GM12878 (cell line): ENCODE data around the gene ZNF543. TPM values are rescaled to one million over a fixed set of nuclear protein-coding genes. Genes with fewer than 3 reads are reported as not detected.

Experiments used
- ATAC-seq: fragments of 200-7000 bp; cut with Tn5 transposase; 3 replicates; pipeline ENCODE4 v1.9.1; 2020; ENCODE audit warnings: mild to moderate bottlenecking, moderate library complexity
- BruUV-seq: library from RNA; stranded (reverse); fragments of 400-500 nt; replicated peaks from 2 replicates; lab custom pipeline; 2021; lab: Mats Ljungman, UMichigan
- CTCF ChIA-PET: fragments of 300-600 bp; sonication (Branson Sonifier 250); formaldehyde crosslinking; extraction: SDS; loops from one replicate; lab custom pipeline; 2021; ENCODE audit warnings: inconsistent platforms; lab: Yijun Ruan, JAX
- POLR2A ChIA-PET: fragments of 350-600 bp; formaldehyde crosslinking; extraction: SDS; loops from one replicate; lab custom pipeline; 2021; ENCODE audit warnings: inconsistent platforms; lab: Charles Lee
- RAD21 ChIA-PET: fragments of 300-600 bp; sonication (Branson Sonifier 250); formaldehyde crosslinking; loops from one replicate; lab custom pipeline; 2023; ENCODE audit warnings: antibody characterized with exemption; ENCODE audit not compliant: unreplicated experiment; lab: Charles Lee
- SMC1A ChIA-PET: fragments of 300-600 bp; sonication (Branson Sonifier 250); formaldehyde crosslinking; loops from one replicate; lab custom pipeline; 2023; ENCODE audit not compliant: unreplicated experiment, uncharacterized antibody; lab: Charles Lee
- DNase-seq: peaks from one replicate; pipeline ENCODE4 v3.0.0-alpha.2; 2011; ENCODE audit warnings: low read depth, low spot score
- FAIRE-seq: peaks from 3 replicates; lab custom pipeline; 2011; peaks lifted over from hg19 to GRCh38; lab: Jason Lieb, UNC
- H2AFZ ChIP-seq: 2 replicates; pipeline ENCODE4 v1.6.0; 2011; ENCODE audit warnings: low read depth, low read length, control low read depth; ENCODE audit not compliant: control insufficient read depth
- H3K27ac ChIP-seq: 2 replicates; pipeline ENCODE4 v1.5.1; 2011; ENCODE audit warnings: control low read depth; ENCODE audit not compliant: control insufficient read depth, insufficient read depth
- H3K27me3 ChIP-seq, 2 experiments: replicated peaks in 1 of 2; 2 replicates each; pipeline versions ENCODE4 v1.6.0 to v1.6.1; 2011; ENCODE audit warnings: low read length in 1 of 2; ENCODE audit not compliant: control insufficient read depth in 2 of 2, insufficient read depth in 2 of 2
- H3K36me3 ChIP-seq, 2 experiments: 2 replicates each; pipeline ENCODE4 v1.5.1; 2011; ENCODE audit warnings: low read length in 1 of 2; ENCODE audit not compliant: control insufficient read depth in 2 of 2, insufficient read depth in 2 of 2
- H3K4me1 ChIP-seq: 2 replicates; pipeline ENCODE4 v1.6.1; 2011; ENCODE audit warnings: mild to moderate bottlenecking, low read length, moderate library complexity, mixed read lengths; ENCODE audit not compliant: control insufficient read depth, insufficient read depth
- H3K4me2 ChIP-seq: 2 replicates; pipeline ENCODE4 v1.6.0; 2011; ENCODE audit warnings: control low read depth; ENCODE audit not compliant: control insufficient read depth, insufficient read depth
- H3K4me3 ChIP-seq: fragments of 200-600 bp; sonication (generic); 2 replicates; pipeline ENCODE4 v1.5.1; 2016
- H3K79me2 ChIP-seq: 2 replicates; pipeline ENCODE4 v1.6.0; 2011; ENCODE audit warnings: low read length; ENCODE audit not compliant: control insufficient read depth, insufficient read depth
- H3K9ac ChIP-seq: 2 replicates; pipeline ENCODE4 v1.8.0; 2011; ENCODE audit warnings: low read length, control low read depth, mixed read lengths; ENCODE audit not compliant: control insufficient read depth, insufficient read depth
- H3K9me3 ChIP-seq: replicated peaks from 3 replicates; pipeline ENCODE4 v1.5.1; 2011; ENCODE audit warnings: mild to moderate bottlenecking, low read length; ENCODE audit not compliant: control insufficient read depth, insufficient read depth
- H4K20me1 ChIP-seq: 2 replicates; pipeline ENCODE4 v1.6.0; 2011; ENCODE audit not compliant: control insufficient read depth, insufficient read depth
- CHD4 ChIP-seq: fragments of 200-600 bp; sonication (generic); IDR thresholded peaks from 2 replicates; pipeline ENCODE4 v1.6.1; 2016; ENCODE audit warnings: mild to moderate bottlenecking
- HCFC1 ChIP-seq: fragments of 150-350 bp; IDR thresholded peaks from 2 replicates; pipeline ENCODE4 v1.6.1; 2014; ENCODE audit warnings: low read length
- HDAC6 ChIP-seq: fragments of 200-600 bp; sonication (generic); IDR thresholded peaks from one replicate; pipeline ENCODE4 v1.8.0; 2017; ENCODE audit warnings: antibody characterized with exemption; ENCODE audit not compliant: unreplicated experiment
- IKZF2 ChIP-seq, 2 experiments: fragments of 450-650 bp; IDR thresholded peaks; 2 replicates each; pipeline ENCODE4 v1.6.1; 2017; ENCODE audit warnings: mild to moderate bottlenecking in 2 of 2, moderate library complexity in 2 of 2
- JUND ChIP-seq: IDR thresholded peaks from 2 replicates; pipeline ENCODE4 v1.6.1; 2012; ENCODE audit warnings: low read depth, mild to moderate bottlenecking, low read length, improper control_type of control experiment, moderate library complexity
- LARP7 ChIP-seq: fragments of 450-650 bp; IDR thresholded peaks from 2 replicates; pipeline ENCODE4 v1.6.1; 2017; ENCODE audit warnings: mild to moderate bottlenecking
- MYC ChIP-seq: IDR thresholded peaks from 2 replicates; pipeline ENCODE4 v1.6.1; 2011; ENCODE audit warnings: mild to moderate bottlenecking, low read length, moderate library complexity, inconsistent platforms; ENCODE audit not compliant: insufficient read depth, insufficient replicate concordance, insufficient read length, severe bottlenecking
- TCF12 ChIP-seq: IDR thresholded peaks from 2 replicates; pipeline ENCODE4 v1.6.1; 2011; ENCODE audit warnings: low read depth, mild to moderate bottlenecking, low read length
- ZNF24 ChIP-seq: fragments of 450-650 bp; IDR thresholded peaks from 2 replicates; pipeline ENCODE4 v1.6.1; 2017; ENCODE audit warnings: antibody characterized with exemption, mild to moderate bottlenecking
- ZNF622 ChIP-seq: fragments of 450-650 bp; IDR thresholded peaks from 2 replicates; pipeline ENCODE4 v1.6.1; 2017; ENCODE audit warnings: mild to moderate bottlenecking, inconsistent platforms
- WGBS: methylation state at CpG from one replicate; pipeline ENCODE4 v1.1.6; 2016; ENCODE audit warnings: low lambda C conversion rate; ENCODE audit not compliant: insufficient replicate concordance, insufficient coverage; ENCODE audit errors: missing lambda C conversion rate; 5-methylcytosine and 5-hydroxymethylcytosine counted together
- in situ Hi-C: fragments of 300-500 bp; cut with MboI; formaldehyde crosslinking; loops from 9 replicates; pipeline ENCODE4 v1.14.3; 2018; ENCODE audit warnings: mixed read lengths
- intact Hi-C: fragments of 100-400 bp; cut with micrococcal nuclease; formaldehyde crosslinking; loops from one replicate; pipeline ENCODE4 v1.14.2; 2022; ENCODE audit not compliant: unreplicated experiment
- polyA plus RNA-seq, 11 experiments: library from polyadenylated mRNA; depleted of rRNA in 4 of 11; unstranded in 6 of 11; stranded (reverse) in 5 of 11; fragments of >200 nt; fragmentation: Nextera tagmentation in 4 of 11; fragmentation: Illumina TruSeq in 1 of 11; extraction: Ambion mirVana in 4 of 11; extraction: Trizol in 1 of 11; gene quantifications; 1 replicate in 1 of 11; 2 replicates in 10 of 11; pipeline versions ENCODE4 v1.2.1 to v1.2.3, GENCODE V29; 2011 to 2016; ENCODE audit warnings: inconsistent platforms in 2 of 11, missing spikeins in 2 of 11, low read depth in 1 of 11
- total RNA-seq, 4 experiments: library from RNA; depleted of rRNA in 3 of 4; stranded (reverse); fragments of >200 nt in 3 of 4; fragmentation: Illumina TruSeq in 1 of 4; extraction: Trizol in 1 of 4; gene quantifications; 2 replicates each; pipeline versions ENCODE4 v1.2.1 to v1.2.3, GENCODE V29; 2013 to 2021
- TF ChIP-seq, protein P1 (sequence below): fragments of 450-650 bp; IDR thresholded peaks from 2 replicates; pipeline ENCODE4 v1.6.1; 2018; ENCODE audit warnings: borderline replicate concordance, mild to moderate bottlenecking; ENCODE audit not compliant: partially characterized antibody
- TF ChIP-seq, protein P2 (sequence below): fragments of 450-650 bp; IDR thresholded peaks from 2 replicates; pipeline ENCODE4 v1.6.1; 2014; ENCODE audit warnings: mild to moderate bottlenecking
- TF ChIP-seq, protein P3 (sequence below): fragments of 450-650 bp; IDR thresholded peaks from 2 replicates; pipeline ENCODE4 v1.6.1; 2016; ENCODE audit warnings: mild to moderate bottlenecking, moderate library complexity, borderline replicate concordance
- TF ChIP-seq, protein P4 (sequence below): fragments of 450-650 bp; formaldehyde crosslinking; IDR thresholded peaks from 2 replicates; pipeline ENCODE4 v1.4.0; 2022; ENCODE audit warnings: mild to moderate bottlenecking, moderate library complexity

The ZNF543 gene
- total and polyA plus RNA-seq, 10 of the 15 experiments (the other 5 are each of a cell fraction or from before 2014, with no cell fraction given), result 0.53 to 9.0 (median 3.5) TPM

DNA sequence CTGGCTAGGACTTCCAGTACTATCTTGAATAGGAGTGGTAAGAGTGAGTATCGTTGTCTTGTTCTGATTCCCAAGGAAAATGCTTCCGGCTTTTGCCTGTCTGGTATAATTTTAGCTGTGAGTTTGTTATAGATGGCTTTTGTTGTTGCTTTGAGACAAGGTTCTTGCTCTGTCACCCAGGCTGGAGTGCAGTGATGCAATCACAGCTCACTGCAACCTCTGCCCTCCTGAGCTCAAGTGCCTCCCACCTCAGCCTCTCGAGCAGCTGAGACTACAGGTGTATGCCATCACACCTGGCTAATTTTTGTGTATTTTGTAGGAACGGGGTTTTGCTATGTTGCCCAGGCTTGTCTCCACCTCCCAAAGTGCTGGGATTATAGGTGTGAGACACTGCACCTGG, 6.1 kb upstream of the ZNF543 start:
- ATAC-seq (no peak), DNase-seq (no peak), FAIRE-seq (no peak)
- ChIA-PET POLR2A (interaction anchor here (1.3 kb wide), 1 partner anchor 12 kb away, joined by 3 read pairs; no protein-coding TSS in a partner anchor), CTCF (interaction anchor here (1.8 kb wide), 1 partner anchor 92 kb away, joined by 4 read pairs; no protein-coding TSS in a partner anchor), SMC1A (interaction anchor here (1.7 kb wide), 1 partner anchor 12 kb away, joined by 5 read pairs; no protein-coding TSS in a partner anchor), RAD21 (no interaction called here)
- Histone ChIP-seq H3K4me2 (no peak overlapping the region), H3K27ac (no peak overlapping the region), H2AFZ (no peak overlapping the region), H3K9ac (no peak overlapping the region), H4K20me1 (no peaks in the 10 kb centered on the region), H3K4me3 (no peak overlapping the region), H3K4me1 (no peaks in the 10 kb centered on the region), H3K36me3 (no peaks in the 10 kb centered on the region), H3K9me3 (no peaks in the 10 kb centered on the region), H3K79me2 (no peaks in the 10 kb centered on the region), H3K27me3 (no peaks in the 10 kb centered on the region)
- WGBS, result 40% methylated on average over 4 of the region's 4 CpGs
- intact Hi-C loops, result no loop called here
- in situ Hi-C loops, result no loop called here
- BruUV-seq, result no TSS peak
- TF ChIP-seq, protein P1, sequence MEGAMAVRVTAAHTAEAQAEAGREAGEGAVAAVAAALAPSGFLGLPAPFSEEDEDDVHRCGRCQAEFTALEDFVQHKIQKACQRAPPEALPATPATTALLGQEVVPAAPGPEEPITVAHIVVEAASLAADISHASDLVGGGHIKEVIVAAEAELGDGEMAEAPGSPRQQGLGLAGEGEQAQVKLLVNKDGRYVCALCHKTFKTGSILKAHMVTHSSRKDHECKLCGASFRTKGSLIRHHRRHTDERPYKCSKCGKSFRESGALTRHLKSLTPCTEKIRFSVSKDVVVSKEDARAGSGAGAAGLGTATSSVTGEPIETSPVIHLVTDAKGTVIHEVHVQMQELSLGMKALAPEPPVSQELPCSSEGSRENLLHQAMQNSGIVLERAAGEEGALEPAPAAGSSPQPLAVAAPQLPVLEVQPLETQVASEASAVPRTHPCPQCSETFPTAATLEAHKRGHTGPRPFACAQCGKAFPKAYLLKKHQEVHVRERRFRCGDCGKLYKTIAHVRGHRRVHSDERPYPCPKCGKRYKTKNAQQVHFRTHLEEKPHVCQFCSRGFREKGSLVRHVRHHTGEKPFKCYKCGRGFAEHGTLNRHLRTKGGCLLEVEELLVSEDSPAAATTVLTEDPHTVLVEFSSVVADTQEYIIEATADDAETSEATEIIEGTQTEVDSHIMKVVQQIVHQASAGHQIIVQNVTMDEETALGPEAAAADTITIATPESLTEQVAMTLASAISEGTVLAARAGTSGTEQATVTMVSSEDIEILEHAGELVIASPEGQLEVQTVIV, result no peak
- TF ChIP-seq JUND, result no peak
- TF ChIP-seq, protein P2, sequence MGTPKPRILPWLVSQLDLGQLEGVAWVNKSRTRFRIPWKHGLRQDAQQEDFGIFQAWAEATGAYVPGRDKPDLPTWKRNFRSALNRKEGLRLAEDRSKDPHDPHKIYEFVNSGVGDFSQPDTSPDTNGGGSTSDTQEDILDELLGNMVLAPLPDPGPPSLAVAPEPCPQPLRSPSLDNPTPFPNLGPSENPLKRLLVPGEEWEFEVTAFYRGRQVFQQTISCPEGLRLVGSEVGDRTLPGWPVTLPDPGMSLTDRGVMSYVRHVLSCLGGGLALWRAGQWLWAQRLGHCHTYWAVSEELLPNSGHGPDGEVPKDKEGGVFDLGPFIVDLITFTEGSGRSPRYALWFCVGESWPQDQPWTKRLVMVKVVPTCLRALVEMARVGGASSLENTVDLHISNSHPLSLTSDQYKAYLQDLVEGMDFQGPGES, result no peak
- TF ChIP-seq, protein P3, sequence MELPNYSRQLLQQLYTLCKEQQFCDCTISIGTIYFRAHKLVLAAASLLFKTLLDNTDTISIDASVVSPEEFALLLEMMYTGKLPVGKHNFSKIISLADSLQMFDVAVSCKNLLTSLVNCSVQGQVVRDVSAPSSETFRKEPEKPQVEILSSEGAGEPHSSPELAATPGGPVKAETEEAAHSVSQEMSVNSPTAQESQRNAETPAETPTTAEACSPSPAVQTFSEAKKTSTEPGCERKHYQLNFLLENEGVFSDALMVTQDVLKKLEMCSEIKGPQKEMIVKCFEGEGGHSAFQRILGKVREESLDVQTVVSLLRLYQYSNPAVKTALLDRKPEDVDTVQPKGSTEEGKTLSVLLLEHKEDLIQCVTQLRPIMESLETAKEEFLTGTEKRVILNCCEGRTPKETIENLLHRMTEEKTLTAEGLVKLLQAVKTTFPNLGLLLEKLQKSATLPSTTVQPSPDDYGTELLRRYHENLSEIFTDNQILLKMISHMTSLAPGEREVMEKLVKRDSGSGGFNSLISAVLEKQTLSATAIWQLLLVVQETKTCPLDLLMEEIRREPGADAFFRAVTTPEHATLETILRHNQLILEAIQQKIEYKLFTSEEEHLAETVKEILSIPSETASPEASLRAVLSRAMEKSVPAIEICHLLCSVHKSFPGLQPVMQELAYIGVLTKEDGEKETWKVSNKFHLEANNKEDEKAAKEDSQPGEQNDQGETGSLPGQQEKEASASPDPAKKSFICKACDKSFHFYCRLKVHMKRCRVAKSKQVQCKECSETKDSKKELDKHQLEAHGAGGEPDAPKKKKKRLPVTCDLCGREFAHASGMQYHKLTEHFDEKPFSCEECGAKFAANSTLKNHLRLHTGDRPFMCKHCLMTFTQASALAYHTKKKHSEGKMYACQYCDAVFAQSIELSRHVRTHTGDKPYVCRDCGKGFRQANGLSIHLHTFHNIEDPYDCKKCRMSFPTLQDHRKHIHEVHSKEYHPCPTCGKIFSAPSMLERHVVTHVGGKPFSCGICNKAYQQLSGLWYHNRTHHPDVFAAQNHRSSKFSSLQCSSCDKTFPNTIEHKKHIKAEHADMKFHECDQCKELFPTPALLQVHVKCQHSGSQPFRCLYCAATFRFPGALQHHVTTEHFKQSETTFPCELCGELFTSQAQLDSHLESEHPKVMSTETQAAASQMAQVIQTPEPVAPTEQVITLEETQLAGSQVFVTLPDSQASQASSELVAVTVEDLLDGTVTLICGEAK, result no peak
- TF ChIP-seq TCF12, result no peak
- TF ChIP-seq ZNF622, result no peak
- no peak for TF ChIP-seq HCFC1
- no peak for TF ChIP-seq HDAC6
- no peak for TF ChIP-seq CHD4
- TF ChIP-seq ZNF24, result no peak
- TF ChIP-seq, protein P4, sequence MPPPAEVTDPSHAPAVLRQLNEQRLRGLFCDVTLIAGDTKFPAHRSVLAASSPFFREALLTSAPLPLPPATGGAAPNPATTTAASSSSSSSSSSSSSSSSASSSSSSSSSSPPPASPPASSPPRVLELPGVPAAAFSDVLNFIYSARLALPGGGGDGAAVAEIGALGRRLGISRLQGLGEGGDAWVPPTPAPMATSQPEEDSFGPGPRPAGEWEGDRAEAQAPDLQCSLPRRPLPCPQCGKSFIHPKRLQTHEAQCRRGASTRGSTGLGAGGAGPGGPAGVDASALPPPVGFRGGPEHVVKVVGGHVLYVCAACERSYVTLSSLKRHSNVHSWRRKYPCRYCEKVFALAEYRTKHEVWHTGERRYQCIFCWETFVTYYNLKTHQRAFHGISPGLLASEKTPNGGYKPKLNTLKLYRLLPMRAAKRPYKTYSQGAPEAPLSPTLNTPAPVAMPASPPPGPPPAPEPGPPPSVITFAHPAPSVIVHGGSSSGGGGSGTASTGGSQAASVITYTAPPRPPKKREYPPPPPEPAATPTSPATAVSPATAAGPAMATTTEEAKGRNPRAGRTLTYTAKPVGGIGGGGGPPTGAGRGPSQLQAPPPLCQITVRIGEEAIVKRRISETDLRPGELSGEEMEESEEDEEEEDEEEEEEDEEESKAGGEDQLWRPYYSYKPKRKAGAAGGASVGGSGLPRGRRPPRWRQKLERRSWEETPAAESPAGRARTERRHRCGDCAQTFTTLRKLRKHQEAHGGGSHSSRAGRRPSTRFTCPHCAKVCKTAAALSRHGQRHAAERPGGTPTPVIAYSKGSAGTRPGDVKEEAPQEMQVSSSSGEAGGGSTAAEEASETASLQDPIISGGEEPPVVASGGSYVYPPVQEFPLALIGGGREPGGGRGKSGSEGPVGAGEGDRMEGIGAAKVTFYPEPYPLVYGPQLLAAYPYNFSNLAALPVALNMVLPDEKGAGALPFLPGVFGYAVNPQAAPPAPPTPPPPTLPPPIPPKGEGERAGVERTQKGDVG (CRISPR knock-in tag), result no peak
- no peak for TF ChIP-seq IKZF2 (IDR thresholded peaks at IDR 0.05)
- no peak for TF ChIP-seq LARP7
- no peak for TF ChIP-seq MYC
